WTC11 (cell line): Measurements from ENCODE around the gene CADM2. TPM values are rescaled to one million over a fixed set of nuclear protein-coding genes. Genes with fewer than 3 reads are reported as not detected.

ENCODE experiments used
- ATAC-seq: fragments of 200-7000 bp; cut with Tn5 transposase; 2 replicates; pipeline ENCODE4 v1.10.0; 2021; ENCODE audit warnings: mild to moderate bottlenecking, moderate library complexity
- CTCF ChIA-PET: fragments of 300-600 bp; sonication (Branson Sonifier 250); formaldehyde crosslinking; loops from one replicate; lab custom pipeline; 2021; ENCODE audit warnings: antibody characterized with exemption; lab: Charles Lee
- POLR2A ChIA-PET: fragments of 350-600 bp; sonication (Branson Sonifier 250); formaldehyde crosslinking; loops from one replicate; lab custom pipeline; 2021; ENCODE audit warnings: antibody characterized with exemption; lab: Charles Lee
- DNase-seq: peaks from one replicate; pipeline ENCODE4 v3.0.0; 2021; ENCODE audit warnings: low spot score
- H3K27ac Mint-ChIP-seq: 2 replicates; pipeline ENCODE4 v1.8.0; 2021; ENCODE audit warnings: mixed read lengths
- H3K27me3 Mint-ChIP-seq: 2 replicates; pipeline ENCODE4 v1.8.0; 2021; ENCODE audit warnings: low read depth, mild to moderate bottlenecking, moderate library complexity, mixed read lengths
- H3K36me3 Mint-ChIP-seq: 2 replicates; pipeline ENCODE4 v1.8.0; 2021; ENCODE audit warnings: mixed read lengths
- H3K4me1 Mint-ChIP-seq: 2 replicates; pipeline ENCODE4 v1.8.0; 2022; ENCODE audit warnings: mixed read lengths
- H3K4me3 Mint-ChIP-seq: 2 replicates; pipeline ENCODE4 v1.8.0; 2021; ENCODE audit warnings: mild to moderate bottlenecking, moderate library complexity, mixed read lengths
- H3K9me3 Mint-ChIP-seq: 2 replicates; pipeline ENCODE4 v1.8.0; 2021; ENCODE audit warnings: mixed read lengths
- ATF3 ChIP-seq: sonication (generic); formaldehyde crosslinking; conservative IDR thresholded peaks from 2 replicates; pipeline ENCODE4 v1.8.1; 2022; ENCODE audit warnings: mild to moderate bottlenecking, missing genetic modification reagents
- CDX4 ChIP-seq: fragments of 250-450 bp; sonication (Bioruptor Pico); IDR thresholded peaks from 2 replicates; pipeline ENCODE4 v1.9.0; 2021; ENCODE audit warnings: moderate library complexity, mild to moderate bottlenecking, inconsistent platforms, borderline replicate concordance
- CREM ChIP-seq: sonication (generic); formaldehyde crosslinking; IDR thresholded peaks from 2 replicates; pipeline ENCODE4 v1.8.1; 2022; ENCODE audit warnings: mild to moderate bottlenecking, missing genetic modification reagents, moderate library complexity
- CTCF ChIP-seq: fragments of 200-600 bp; IDR thresholded peaks from 2 replicates; pipeline ENCODE4 v1.8.0; 2022; ENCODE audit warnings: antibody characterized with exemption
- E2F5 ChIP-seq: sonication (generic); formaldehyde crosslinking; IDR thresholded peaks from 2 replicates; pipeline ENCODE4 v1.8.1; 2022; ENCODE audit warnings: mild to moderate bottlenecking, moderate library complexity, missing genetic modification reagents
- FOXK1 ChIP-seq: sonication (generic); formaldehyde crosslinking; IDR thresholded peaks from 2 replicates; pipeline ENCODE4 v1.8.0; 2022; ENCODE audit warnings: mild to moderate bottlenecking, moderate library complexity, missing genetic modification reagents
- FOXP4 ChIP-seq: sonication (generic); formaldehyde crosslinking; IDR thresholded peaks from 2 replicates; pipeline ENCODE4 v1.8.0; 2022; ENCODE audit warnings: mild to moderate bottlenecking, missing genetic modification reagents
- GTF2I ChIP-seq: fragments of 250-450 bp; sonication (Bioruptor Pico); conservative IDR thresholded peaks from 2 replicates; pipeline ENCODE4 v1.4.0; 2021; ENCODE audit warnings: mild to moderate bottlenecking
- NFATC4 ChIP-seq: fragments of 250-450 bp; sonication (Bioruptor Pico); IDR thresholded peaks from 2 replicates; pipeline ENCODE4 v1.9.0; 2021; ENCODE audit warnings: mild to moderate bottlenecking
- NR3C1 ChIP-seq: sonication (generic); formaldehyde crosslinking; conservative IDR thresholded peaks from 2 replicates; pipeline ENCODE4 v1.8.1; 2023; ENCODE audit warnings: low read depth, mild to moderate bottlenecking, missing genetic modification reagents
- PRDM15 ChIP-seq: sonication (generic); formaldehyde crosslinking; IDR thresholded peaks from 2 replicates; pipeline ENCODE4 v1.8.0; 2022; ENCODE audit warnings: missing genetic modification reagents
- RORB ChIP-seq: fragments of 250-450 bp; sonication (Bioruptor Pico); IDR thresholded peaks from 2 replicates; pipeline ENCODE4 v1.9.0; 2021; ENCODE audit warnings: mild to moderate bottlenecking
- SOX15 ChIP-seq: fragments of 250-450 bp; sonication (Bioruptor Pico); IDR thresholded peaks from 2 replicates; pipeline ENCODE4 v1.9.0; 2021; ENCODE audit warnings: mild to moderate bottlenecking
- SP1 ChIP-seq: sonication (generic); formaldehyde crosslinking; conservative IDR thresholded peaks from 2 replicates; pipeline ENCODE4 v1.8.1; 2022; ENCODE audit warnings: missing genetic modification reagents
- STAT6 ChIP-seq: sonication (generic); formaldehyde crosslinking; conservative IDR thresholded peaks from 2 replicates; pipeline ENCODE4 v1.8.1; 2023; ENCODE audit warnings: mild to moderate bottlenecking, low read depth, missing genetic modification reagents, moderate library complexity
- ZNF512 ChIP-seq: sonication (generic); formaldehyde crosslinking; IDR thresholded peaks from 2 replicates; pipeline ENCODE4 v1.8.1; 2022; ENCODE audit warnings: missing genetic modification reagents, borderline replicate concordance
- total RNA-seq: library from RNA; stranded (reverse); gene quantifications from 3 replicates; pipeline ENCODE4 v1.2.3, GENCODE V29; 2021

The CADM2 gene
- total RNA-seq, 1 experiment from 2014 or later, result 18.8 TPM

GRCh38 chr3:85360742-85361387 lies 402.1 kb downstream of the CADM2 start:
- DNase-seq (peak; percentile 67), ATAC-seq (peak; percentile 100)
- CTCF ChIA-PET, result interaction anchor here (0.5 to 1.6 kb wide), 8 partner anchors 17 to 1798 kb away, joined by 3 to 4 read pairs (median 3); no protein-coding TSS in a partner anchor
- Mint-ChIP-seq H3K27me3 (no peaks in the 10 kb centered on the region), H3K36me3 (no peaks in the 10 kb centered on the region), H3K9me3 (no peaks in the 10 kb centered on the region), H3K27ac (no peak overlapping the region), H3K4me3 (no peak overlapping the region), H3K4me1 (peaks cover 3% of the 10 kb centered on the region)
- POLR2A ChIA-PET, result interaction anchor here (1.5 kb wide), 1 partner anchor 402 kb away, joined by 4 read pairs; the partner anchor contains the start of gene CADM2
- TF ChIP-seq CTCF (peak; percentile 61), NR3C1 (CRISPR knock-in tag) (no peak)

GRCh38 chr3:85364296-85364909 lies 405.6 kb downstream of the CADM2 start:
- Mint-ChIP-seq H3K4me1 (peaks cover 3% of the 10 kb centered on the region), H3K9me3 (no peaks in the 10 kb centered on the region), H3K27me3 (no peaks in the 10 kb centered on the region), H3K27ac (no peak overlapping the region), H3K36me3 (no peaks in the 10 kb centered on the region), H3K4me3 (no peak overlapping the region)
- ATAC-seq (no peak), DNase-seq (no peak)
- TF ChIP-seq CREM (CRISPR knock-in tag) (no peak), STAT6 (no peak)
- ChIA-PET CTCF (no interaction called here), POLR2A (no interaction called here)

- DNase-seq (no peak), ATAC-seq (no peak)
- TF ChIP-seq ATF3 (no peak), CDX4 (CRISPR knock-in tag) (no peak), FOXP4 (CRISPR knock-in tag) (no peak), RORB (CRISPR knock-in tag) (no peak), E2F5 (CRISPR knock-in tag) (no peak), SP1 (CRISPR knock-in tag) (no peak), PRDM15 (CRISPR knock-in tag) (no peak), ZNF512 (CRISPR knock-in tag) (no peak), NFATC4 (CRISPR knock-in tag) (no peak), GTF2I (CRISPR knock-in tag) (no peak), SOX15 (CRISPR knock-in tag) (no peak), FOXK1 (CRISPR knock-in tag) (no peak)
- ChIA-PET CTCF (no interaction called here), POLR2A (no interaction called here)
- H3K36me3 Mint-ChIP-seq, result no peaks in the 10 kb centered on the region
- no peaks in the 10 kb centered on the region for H3K4me1 Mint-ChIP-seq
- no peak overlapping the region for H3K27ac Mint-ChIP-seq
- no peak overlapping the region for H3K4me3 Mint-ChIP-seq
- H3K9me3 Mint-ChIP-seq, result no peaks in the 10 kb centered on the region; the same call in 1 of the 2 replicates
- H3K27me3 Mint-ChIP-seq, result no peaks in the 10 kb centered on the region
Observed at GRCh38 chr3:85370341-85370740, 411.6 kb downstream of the CADM2 start.
